Fibroblast of pulmonary artery (primary cell): ENCODE results near the gene GLRA3.

Source experiments
- DNase-seq: peaks from one replicate; pipeline ENCODE4 v3.0.0-alpha.2; 2010; ENCODE audit warnings: low read depth
- H3K4me3 ChIP-seq: replicated peaks from 2 replicates; pipeline ENCODE4 v1.5.1; 2011; ENCODE audit warnings: low read depth, mild to moderate bottlenecking, control low read depth, low read length, moderate library complexity
- CTCF ChIP-seq: IDR thresholded peaks from 2 replicates; pipeline ENCODE4 v1.5.1; 2011; ENCODE audit warnings: mild to moderate bottlenecking, control low read depth, low read length, inconsistent platforms; ENCODE audit errors: missing control alignments

Gene GLRA3

DNA sequence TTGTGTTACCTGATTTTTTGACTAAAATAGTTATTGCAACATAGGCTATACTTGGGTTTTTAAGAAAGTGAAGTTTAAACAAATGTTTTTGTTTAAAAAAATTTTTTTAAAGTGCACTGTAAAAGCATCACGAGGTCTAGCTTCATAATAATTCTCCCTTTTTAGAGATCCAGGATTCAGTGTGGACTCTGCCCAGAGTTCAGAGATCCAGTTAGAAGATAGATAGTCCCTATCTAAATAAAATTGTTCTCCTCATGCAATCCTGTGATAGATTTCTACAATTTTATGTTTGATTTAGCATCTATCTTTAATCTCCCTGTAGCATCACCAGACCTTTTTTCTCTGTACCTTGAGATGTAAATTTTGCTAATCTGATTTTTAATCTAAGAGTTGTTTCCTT lies 221.3 kb downstream of the GLRA3 start:
- no peak overlapping the region for H3K4me3 ChIP-seq
- no peak for DNase-seq
- TF ChIP-seq CTCF: no peak

- peak; percentile 82 for DNase-seq
- H3K4me3 ChIP-seq: no peak overlapping the region
- no peak for TF ChIP-seq CTCF
Measured at GRCh38 chr4:174604198-174604597, 224.8 kb downstream of the GLRA3 start.

DNA sequence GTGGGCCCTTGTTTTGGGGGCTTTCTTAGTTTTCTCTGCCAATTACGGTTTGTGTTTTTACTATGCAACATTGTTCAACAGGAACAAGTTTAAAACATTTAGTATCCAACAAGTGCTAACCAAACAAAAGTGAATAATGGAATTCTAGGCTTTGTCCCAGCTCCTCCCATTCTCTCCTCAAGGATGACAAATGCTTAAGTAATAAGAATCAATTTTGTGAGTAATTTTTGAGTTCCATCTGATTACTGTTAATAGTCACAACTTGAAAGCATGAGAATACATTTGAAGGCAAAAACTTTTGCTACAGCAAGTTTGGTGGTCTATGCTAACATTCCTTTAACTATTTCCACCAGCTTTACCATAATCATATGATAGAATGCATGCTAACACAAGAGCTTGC lies 228.7 kb downstream of the GLRA3 start:
- TF ChIP-seq CTCF: no peak
- no peak overlapping the region for H3K4me3 ChIP-seq
- DNase-seq: no peak

DNA sequence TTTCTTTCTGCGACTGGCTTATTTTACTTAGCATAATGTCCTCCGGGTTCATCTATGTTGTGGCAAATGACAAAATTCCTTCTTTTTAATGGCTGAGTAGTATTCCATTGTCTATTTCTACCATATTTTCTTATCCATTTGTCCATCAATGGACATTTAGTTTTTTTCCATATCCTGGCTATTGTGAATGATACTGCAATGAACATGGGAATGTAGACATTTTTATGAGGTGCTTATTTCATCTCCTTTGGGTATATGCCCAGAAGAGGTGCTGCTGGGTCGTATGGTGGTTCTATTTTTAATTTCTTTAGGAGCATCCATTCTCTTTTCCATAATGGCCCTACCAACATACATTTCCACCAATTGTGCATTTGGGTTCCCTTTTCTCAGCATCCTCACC lies 230.2 kb downstream of the GLRA3 start:
- DNase-seq: no peak
- no peak overlapping the region for H3K4me3 ChIP-seq
- TF ChIP-seq CTCF: no peak

- no peak for DNase-seq
- no peak for TF ChIP-seq CTCF
- no peak overlapping the region for H3K4me3 ChIP-seq
Measured at GRCh38 chr4:174596513-174596912, 232.5 kb downstream of the GLRA3 start.

DNA sequence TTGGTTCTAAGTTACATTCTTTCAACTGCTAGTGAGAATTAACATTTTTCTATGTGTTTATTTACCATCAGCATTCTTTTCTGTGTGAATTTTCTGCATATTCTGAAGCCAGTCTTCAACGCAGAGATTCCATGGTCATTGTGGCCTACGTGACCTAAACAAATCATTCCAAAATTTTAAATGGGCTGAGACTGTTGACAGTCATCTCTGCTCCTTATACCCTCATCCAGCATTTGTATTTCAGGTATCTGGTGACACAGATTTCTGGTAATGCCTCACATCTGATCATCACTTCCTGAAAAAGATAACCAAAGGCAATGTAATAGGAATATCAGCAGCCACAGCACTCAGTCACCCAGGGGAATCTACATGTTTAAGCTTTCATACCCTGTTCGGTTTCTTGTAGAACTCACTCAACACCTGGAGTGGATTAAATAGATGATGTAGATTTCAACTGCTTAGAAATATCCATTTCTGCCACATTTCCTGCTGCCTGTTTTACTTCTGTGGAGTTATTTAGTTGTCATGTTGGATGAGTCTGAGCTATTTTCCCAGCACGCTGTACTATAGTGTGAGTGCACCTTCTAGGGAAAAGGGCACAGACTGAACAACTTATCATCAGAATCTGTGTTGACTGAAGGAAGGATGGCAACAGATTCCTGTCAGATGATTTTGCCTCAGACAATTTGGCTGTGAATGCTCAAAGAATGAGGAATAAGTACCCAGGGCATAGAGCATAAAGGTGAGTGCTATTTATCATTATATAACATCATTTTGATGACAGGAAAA lies 233.7 kb downstream of the GLRA3 start:
- no peak for TF ChIP-seq CTCF
- no peak overlapping the region for H3K4me3 ChIP-seq
- no peak for DNase-seq

GRCh38 chr4:174593701-174594100 lies 235.3 kb downstream of the GLRA3 start:
- H3K4me3 ChIP-seq: no peak overlapping the region
- TF ChIP-seq CTCF: no peak
- no peak for DNase-seq
